ENCODE results near the gene ADISSP.

GRCh38 chr20:3731944-3732326 lies 35.6 kb downstream of the ADISSP start:
- TF ChIP-seq EZH2 (IDR thresholded peaks at IDR 0.05) = no peak
- TF ChIP-seq, protein P1, sequence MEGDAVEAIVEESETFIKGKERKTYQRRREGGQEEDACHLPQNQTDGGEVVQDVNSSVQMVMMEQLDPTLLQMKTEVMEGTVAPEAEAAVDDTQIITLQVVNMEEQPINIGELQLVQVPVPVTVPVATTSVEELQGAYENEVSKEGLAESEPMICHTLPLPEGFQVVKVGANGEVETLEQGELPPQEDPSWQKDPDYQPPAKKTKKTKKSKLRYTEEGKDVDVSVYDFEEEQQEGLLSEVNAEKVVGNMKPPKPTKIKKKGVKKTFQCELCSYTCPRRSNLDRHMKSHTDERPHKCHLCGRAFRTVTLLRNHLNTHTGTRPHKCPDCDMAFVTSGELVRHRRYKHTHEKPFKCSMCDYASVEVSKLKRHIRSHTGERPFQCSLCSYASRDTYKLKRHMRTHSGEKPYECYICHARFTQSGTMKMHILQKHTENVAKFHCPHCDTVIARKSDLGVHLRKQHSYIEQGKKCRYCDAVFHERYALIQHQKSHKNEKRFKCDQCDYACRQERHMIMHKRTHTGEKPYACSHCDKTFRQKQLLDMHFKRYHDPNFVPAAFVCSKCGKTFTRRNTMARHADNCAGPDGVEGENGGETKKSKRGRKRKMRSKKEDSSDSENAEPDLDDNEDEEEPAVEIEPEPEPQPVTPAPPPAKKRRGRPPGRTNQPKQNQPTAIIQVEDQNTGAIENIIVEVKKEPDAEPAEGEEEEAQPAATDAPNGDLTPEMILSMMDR (IDR thresholded peaks at IDR 0.05 in 2 of 3, conservative IDR thresholded peaks at IDR 0.05 in 1 of 3; ENCODE audit: borderline replicate concordance in 1 of 3, insufficient read depth in 1 of 3, low read depth in 2 of 3, low read length in 2 of 3) = no peak
- TF ChIP-seq POLR2AphosphoS5 (IDR thresholded peaks at IDR 0.05; ENCODE audit: low read depth, low read length) = no peak

All from HCT116 (cell line).